ENCODE data around the gene NHERF1. TPM values are rescaled to one million over a fixed set of nuclear protein-coding genes. Genes with fewer than 3 reads are reported as not detected.

Gene NHERF1
- total and polyA plus RNA-seq, 2 of the 4 experiments (the other 2 are of a cell fraction), result 3.8 to 11.8 TPM

DNA sequence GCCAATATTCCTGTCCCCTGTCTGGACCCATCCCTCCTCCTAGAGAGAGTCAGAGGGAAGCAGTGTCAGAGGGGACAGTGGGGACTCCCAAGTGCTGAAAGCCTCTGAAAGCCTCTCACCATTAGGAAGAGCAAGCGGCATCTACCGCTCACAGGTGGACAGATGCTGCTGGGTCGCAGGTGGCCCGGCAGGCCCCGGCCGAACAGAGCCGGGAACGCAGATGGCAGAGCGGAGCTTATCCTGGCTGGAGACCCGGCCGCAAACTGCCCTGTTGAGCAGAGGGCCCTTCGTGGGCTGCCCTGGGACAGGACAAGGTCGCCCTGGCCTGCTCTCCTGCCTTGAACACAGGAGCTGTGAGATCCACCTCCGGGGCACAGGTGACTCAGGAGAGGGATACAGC lies 50.7 kb downstream of the NHERF1 start:
- Histone ChIP-seq H3K18ac (ENCODE audit: low read depth, low read length) (no peak overlapping the region), H3K9me3 (ENCODE audit: control insufficient read depth, insufficient read depth, low read length) (no peaks in the 10 kb centered on the region), H4K8ac (ENCODE audit: low read depth in 2 of 2, low read length in 2 of 2) (no peak overlapping the region), H2BK20ac (ENCODE audit: low read depth, low read length) (no peak overlapping the region), H3K4me1 (ENCODE audit: control insufficient read depth, insufficient read depth, low read length) (no peaks in the 10 kb centered on the region), H2BK5ac (ENCODE audit: low read depth, low read length, poor library complexity, severe bottlenecking) (no peak overlapping the region), H4K20me1 (ENCODE audit: insufficient read depth, low read length) (no peaks in the 10 kb centered on the region), H3K79me1 (ENCODE audit: low read depth in 1 of 2, low read length in 2 of 2) (no peaks in the 10 kb centered on the region), H3K14ac (replicated peaks; ENCODE audit: low read depth, low read length) (no peak overlapping the region), H3K9me1 (ENCODE audit: insufficient read depth, low read length) (no peaks in the 10 kb centered on the region), H4K5ac (ENCODE audit: low read depth, low read length) (no peak overlapping the region), H4K91ac (ENCODE audit: insufficient read depth, low read depth, low read length) (no peak overlapping the region), H3K4ac (ENCODE audit: low read depth, low read length) (no peak overlapping the region), H2AK9ac (replicated peaks; ENCODE audit: low read depth, low read length, poor library complexity) (peak overlapping the region; percentile 36), H3K36me3 (ENCODE audit: control insufficient read depth, insufficient read depth, low read length) (peaks cover 39% of the 10 kb centered on the region), H3K4me3 (ENCODE audit: insufficient read depth, low read depth, low read length) (no peak overlapping the region), H3K23ac (ENCODE audit: low read depth, low read length) (no peak overlapping the region), H3K56ac (ENCODE audit: extremely low read depth, insufficient read depth, low read length) (no peak overlapping the region), H3K9ac (ENCODE audit: low read depth, low read length) (no peak overlapping the region), H2AK5ac (ENCODE audit: low read depth, low read length) (no peak overlapping the region), H3K27me3 (ENCODE audit: control insufficient read depth, insufficient read depth, low read length) (no peaks in the 10 kb centered on the region), H2AFZ (replicated peaks; ENCODE audit: low read length, poor library complexity) (no peak overlapping the region), H3K4me2 (ENCODE audit: low read depth, low read length) (no peak overlapping the region), H2BK15ac (ENCODE audit: low read depth, low read length) (no peak overlapping the region), H2BK120ac (ENCODE audit: low read depth, low read length) (no peak overlapping the region), H3K27ac (ENCODE audit: insufficient read depth, low read length) (no peak overlapping the region)
- 86% methylated on average over 5 of the region's 14 CpGs; no CpG with 5 or more reads in 1 of the 2 experiments for WGBS, 2 experiments (ENCODE audit: extremely low coverage in 2 of 2, insufficient read length in 1 of 2)
- intact Hi-C loops (cut with micrococcal nuclease), result no loop called here
- ATAC-seq (ENCODE audit: low read depth), result no peak
- no TSS peak for BruUV-seq (replicated peaks)
- dilution Hi-C loops (cut with HindIII; ENCODE audit: low sequenced_read_pairs, unreplicated experiment), result no loop called here
- ChIA-PET POLR2A (ENCODE audit: unreplicated experiment) (no interaction called here), CTCF (no interaction called here)
- no peak for DNase-seq
- in situ Hi-C loops (cut with MboI; ENCODE audit: low sequenced_read_pairs), result no loop called here
- TF ChIP-seq CEBPB (IDR thresholded peaks at IDR 0.05; ENCODE audit: low read depth, low read length), result no peak
- TF ChIP-seq NFE2L2 (IDR thresholded peaks at IDR 0.05; ENCODE audit: low read depth, low read length), result no peak
- TF ChIP-seq RFX5 (IDR thresholded peaks at IDR 0.05; ENCODE audit: low read depth, low read length), result no peak
- TF ChIP-seq CHD1 (IDR thresholded peaks at IDR 0.05; ENCODE audit: low read depth, low read length), result no peak
- TF ChIP-seq POLR2A (IDR thresholded peaks at IDR 0.05; ENCODE audit: low read depth, low read length), result no peak
- TF ChIP-seq USF2 (IDR thresholded peaks at IDR 0.05; ENCODE audit: low read depth, low read length), result no peak
- TF ChIP-seq, protein P1, sequence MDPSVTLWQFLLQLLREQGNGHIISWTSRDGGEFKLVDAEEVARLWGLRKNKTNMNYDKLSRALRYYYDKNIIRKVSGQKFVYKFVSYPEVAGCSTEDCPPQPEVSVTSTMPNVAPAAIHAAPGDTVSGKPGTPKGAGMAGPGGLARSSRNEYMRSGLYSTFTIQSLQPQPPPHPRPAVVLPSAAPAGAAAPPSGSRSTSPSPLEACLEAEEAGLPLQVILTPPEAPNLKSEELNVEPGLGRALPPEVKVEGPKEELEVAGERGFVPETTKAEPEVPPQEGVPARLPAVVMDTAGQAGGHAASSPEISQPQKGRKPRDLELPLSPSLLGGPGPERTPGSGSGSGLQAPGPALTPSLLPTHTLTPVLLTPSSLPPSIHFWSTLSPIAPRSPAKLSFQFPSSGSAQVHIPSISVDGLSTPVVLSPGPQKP (IDR thresholded peaks at IDR 0.05; ENCODE audit: borderline replicate concordance, low read depth, low read length), result no peak
- TF ChIP-seq MAFK (IDR thresholded peaks at IDR 0.05; ENCODE audit: low read depth, low read length), result no peak
- TF ChIP-seq, protein P2, sequence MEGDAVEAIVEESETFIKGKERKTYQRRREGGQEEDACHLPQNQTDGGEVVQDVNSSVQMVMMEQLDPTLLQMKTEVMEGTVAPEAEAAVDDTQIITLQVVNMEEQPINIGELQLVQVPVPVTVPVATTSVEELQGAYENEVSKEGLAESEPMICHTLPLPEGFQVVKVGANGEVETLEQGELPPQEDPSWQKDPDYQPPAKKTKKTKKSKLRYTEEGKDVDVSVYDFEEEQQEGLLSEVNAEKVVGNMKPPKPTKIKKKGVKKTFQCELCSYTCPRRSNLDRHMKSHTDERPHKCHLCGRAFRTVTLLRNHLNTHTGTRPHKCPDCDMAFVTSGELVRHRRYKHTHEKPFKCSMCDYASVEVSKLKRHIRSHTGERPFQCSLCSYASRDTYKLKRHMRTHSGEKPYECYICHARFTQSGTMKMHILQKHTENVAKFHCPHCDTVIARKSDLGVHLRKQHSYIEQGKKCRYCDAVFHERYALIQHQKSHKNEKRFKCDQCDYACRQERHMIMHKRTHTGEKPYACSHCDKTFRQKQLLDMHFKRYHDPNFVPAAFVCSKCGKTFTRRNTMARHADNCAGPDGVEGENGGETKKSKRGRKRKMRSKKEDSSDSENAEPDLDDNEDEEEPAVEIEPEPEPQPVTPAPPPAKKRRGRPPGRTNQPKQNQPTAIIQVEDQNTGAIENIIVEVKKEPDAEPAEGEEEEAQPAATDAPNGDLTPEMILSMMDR (conservative IDR thresholded peaks at IDR 0.05; ENCODE audit: low read depth, low read length), result no peak
- TF ChIP-seq MAZ (IDR thresholded peaks at IDR 0.05; ENCODE audit: borderline replicate concordance, low read depth, low read length), result no peak
- no peak for TF ChIP-seq BHLHE40 (IDR thresholded peaks at IDR 0.05; ENCODE audit: low read depth, low read length)
- TF ChIP-seq SMC3 (IDR thresholded peaks at IDR 0.05; ENCODE audit: low read depth, low read length), result no peak
- TF ChIP-seq FOS (IDR thresholded peaks at IDR 0.05; ENCODE audit: low read depth, low read length), result no peak
- no peak for TF ChIP-seq RCOR1 (IDR thresholded peaks at IDR 0.05; ENCODE audit: insufficient replicate concordance, low read length)
- TF ChIP-seq RAD21 (IDR thresholded peaks at IDR 0.05; ENCODE audit: low read length), result no peak
- no peak for TF ChIP-seq MXI1 (IDR thresholded peaks at IDR 0.05; ENCODE audit: borderline replicate concordance, low read depth, low read length)
